ENCODE results near the gene FCGBP.

Gene FCGBP

DNA sequence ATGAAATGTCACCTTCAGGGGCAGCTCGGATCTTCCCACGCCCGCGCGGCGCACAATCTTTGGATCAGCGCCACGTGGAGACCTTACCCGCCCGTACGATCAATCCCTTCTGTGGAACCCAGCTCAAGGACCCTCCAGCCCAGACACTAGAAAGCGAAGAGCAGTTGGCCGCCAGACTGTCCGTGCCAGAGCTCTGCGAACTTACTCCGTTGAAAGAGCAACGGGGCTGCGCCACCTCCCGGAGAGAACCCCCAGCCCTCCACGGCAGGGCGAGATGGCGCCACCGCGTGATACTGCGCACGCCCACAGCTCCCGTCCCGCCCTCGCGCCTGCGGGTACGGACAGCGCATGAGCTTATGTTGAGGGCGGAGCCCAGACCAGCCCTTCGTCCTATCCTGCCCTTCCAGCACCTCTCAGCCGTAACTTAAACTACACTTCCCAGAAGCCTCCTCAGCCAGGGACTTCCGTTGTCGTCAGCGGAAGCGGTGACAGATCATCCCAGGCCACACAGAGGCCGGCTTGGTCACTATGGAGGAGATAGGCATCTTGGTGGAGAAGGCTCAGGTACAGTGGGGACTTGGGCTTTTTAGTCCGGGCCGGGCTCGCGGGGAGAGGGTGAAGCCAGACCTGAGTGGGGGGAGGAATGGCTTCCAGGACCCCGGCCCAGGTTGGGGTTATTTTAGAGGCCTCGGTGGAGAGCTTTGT is 36.4 kb upstream of the FCGBP start, which contains the start of gene PSMC4:
PSMC4 (plus strand) TSS at position 491 of the 705 bp plus-strand sequence; CDS start at position 529, 38 bp downstream.
- DNase-seq (ENCODE audit: low spot score) = peak; percentile 98
- TF ChIP-seq, protein P1, sequence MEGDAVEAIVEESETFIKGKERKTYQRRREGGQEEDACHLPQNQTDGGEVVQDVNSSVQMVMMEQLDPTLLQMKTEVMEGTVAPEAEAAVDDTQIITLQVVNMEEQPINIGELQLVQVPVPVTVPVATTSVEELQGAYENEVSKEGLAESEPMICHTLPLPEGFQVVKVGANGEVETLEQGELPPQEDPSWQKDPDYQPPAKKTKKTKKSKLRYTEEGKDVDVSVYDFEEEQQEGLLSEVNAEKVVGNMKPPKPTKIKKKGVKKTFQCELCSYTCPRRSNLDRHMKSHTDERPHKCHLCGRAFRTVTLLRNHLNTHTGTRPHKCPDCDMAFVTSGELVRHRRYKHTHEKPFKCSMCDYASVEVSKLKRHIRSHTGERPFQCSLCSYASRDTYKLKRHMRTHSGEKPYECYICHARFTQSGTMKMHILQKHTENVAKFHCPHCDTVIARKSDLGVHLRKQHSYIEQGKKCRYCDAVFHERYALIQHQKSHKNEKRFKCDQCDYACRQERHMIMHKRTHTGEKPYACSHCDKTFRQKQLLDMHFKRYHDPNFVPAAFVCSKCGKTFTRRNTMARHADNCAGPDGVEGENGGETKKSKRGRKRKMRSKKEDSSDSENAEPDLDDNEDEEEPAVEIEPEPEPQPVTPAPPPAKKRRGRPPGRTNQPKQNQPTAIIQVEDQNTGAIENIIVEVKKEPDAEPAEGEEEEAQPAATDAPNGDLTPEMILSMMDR (IDR thresholded peaks at IDR 0.05; ENCODE audit: borderline replicate concordance, control extremely low read depth, extremely low read depth, insufficient read depth, missing control alignments) = peak; percentile 93
- in situ Hi-C loops (cut with MboI; ENCODE audit: low sequenced_read_pairs, unreplicated experiment) = no loop called here

DNA sequence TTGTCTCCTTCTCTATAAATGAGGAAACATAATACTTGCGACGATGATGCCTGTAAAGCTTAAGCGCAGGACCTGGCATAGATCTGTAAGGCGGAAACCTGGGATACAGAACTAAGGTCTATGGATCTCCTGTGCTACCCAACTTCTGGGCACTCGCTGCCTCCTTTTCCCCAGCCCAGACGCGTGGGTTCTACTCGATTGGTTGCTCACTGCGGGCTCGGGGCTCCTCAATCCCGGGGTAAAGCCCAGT is 35.9 kb upstream of the FCGBP start:
- TF ChIP-seq, protein P1 (IDR thresholded peaks at IDR 0.05; ENCODE audit: borderline replicate concordance, control extremely low read depth, extremely low read depth, insufficient read depth, missing control alignments) = no peak
- in situ Hi-C loops (cut with MboI; ENCODE audit: low sequenced_read_pairs, unreplicated experiment) = no loop called here
- DNase-seq (ENCODE audit: low spot score) = no peak

DNA sequence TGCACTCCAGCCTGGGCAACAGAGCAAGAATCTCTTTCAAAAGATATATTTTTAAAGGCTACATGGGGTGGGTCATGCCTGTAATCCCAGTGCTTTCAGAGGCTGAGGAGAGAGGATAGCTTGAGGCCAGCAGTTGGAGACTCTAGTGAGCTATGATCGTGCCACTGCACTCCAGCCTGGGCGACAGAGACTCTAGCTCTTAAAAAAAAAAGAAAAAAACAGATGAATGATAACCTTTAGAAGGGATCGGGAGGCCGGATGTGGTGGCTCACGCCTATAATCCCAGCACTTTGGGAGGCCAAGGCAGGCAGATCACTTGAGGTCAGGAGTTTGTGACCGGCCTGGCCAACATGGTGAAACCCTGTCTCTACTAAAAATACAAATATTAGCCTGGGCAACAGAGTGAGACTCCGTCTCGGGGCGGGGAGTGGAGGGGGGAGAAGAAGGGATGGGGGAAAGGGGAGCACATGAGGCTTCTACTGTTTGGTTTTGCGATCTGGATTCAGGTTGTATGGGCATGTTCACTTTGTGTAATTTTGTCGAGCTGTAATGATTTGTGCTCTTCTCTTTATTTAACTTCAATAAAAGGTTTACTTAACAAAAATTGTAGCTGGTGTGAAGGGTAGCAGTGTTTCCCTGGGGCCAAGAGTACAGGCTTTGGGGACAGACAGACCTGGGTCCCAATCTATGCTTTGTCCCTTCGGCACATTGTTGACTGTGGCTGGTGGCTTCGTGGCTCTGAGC is 35.4 kb upstream of the FCGBP start:
- DNase-seq (ENCODE audit: low spot score) = no peak
- in situ Hi-C loops (cut with MboI; ENCODE audit: low sequenced_read_pairs, unreplicated experiment) = no loop called here

DNA sequence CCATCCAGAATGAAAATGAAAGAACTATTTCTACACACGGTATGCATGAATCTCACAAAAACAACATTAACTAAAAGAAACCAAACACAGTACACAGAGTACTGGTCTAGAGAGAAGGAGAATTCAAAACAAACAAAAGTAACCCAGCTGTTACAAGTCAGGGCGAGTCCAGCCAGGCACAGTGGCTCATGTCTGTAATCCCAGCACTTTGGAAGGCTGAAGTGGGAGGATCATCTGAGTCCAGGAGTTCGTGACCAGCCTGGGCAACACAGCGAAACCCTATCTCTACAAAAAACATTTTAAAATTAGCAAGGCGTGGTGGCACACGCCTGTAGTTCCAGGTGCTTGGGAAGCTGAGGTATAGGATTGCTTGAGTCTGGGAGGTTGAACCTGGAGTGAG is 34.8 kb upstream of the FCGBP start:
- in situ Hi-C loops (cut with MboI; ENCODE audit: low sequenced_read_pairs, unreplicated experiment) = no loop called here
- DNase-seq (ENCODE audit: low spot score) = no peak
- TF ChIP-seq, protein P1 (IDR thresholded peaks at IDR 0.05; ENCODE audit: borderline replicate concordance, control extremely low read depth, extremely low read depth, insufficient read depth, missing control alignments) = no peak

More for the DNA sequence above, 35.4 kb upstream of the FCGBP start:
- TF ChIP-seq, protein P1 (IDR thresholded peaks at IDR 0.05; ENCODE audit: borderline replicate concordance, control extremely low read depth, extremely low read depth, insufficient read depth, missing control alignments) = no peak

DNA sequence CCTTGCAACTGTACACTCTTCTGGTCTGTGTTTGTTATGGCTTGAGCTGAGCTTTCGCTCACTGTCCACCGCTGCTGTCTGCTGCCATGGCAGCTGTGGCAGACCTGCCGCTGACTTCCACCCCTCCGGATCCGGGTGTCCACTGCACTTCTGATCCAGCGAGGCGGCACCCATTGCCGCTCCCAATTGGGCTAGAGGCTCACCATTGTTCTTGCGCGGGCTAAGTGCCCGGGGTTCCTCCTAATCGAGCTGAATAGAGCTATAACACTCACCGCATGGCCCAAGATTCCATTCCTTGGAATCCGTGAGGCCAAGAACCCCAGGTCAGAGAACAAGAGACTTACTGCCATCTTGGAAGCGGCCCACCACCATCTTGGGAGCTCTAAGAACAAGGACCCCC is 34.4 kb upstream of the FCGBP start:
- no peak for DNase-seq (ENCODE audit: low spot score)
- TF ChIP-seq, protein P1 (IDR thresholded peaks at IDR 0.05; ENCODE audit: borderline replicate concordance, control extremely low read depth, extremely low read depth, insufficient read depth, missing control alignments) = no peak
- in situ Hi-C loops (cut with MboI; ENCODE audit: low sequenced_read_pairs, unreplicated experiment) = no loop called here

DNA sequence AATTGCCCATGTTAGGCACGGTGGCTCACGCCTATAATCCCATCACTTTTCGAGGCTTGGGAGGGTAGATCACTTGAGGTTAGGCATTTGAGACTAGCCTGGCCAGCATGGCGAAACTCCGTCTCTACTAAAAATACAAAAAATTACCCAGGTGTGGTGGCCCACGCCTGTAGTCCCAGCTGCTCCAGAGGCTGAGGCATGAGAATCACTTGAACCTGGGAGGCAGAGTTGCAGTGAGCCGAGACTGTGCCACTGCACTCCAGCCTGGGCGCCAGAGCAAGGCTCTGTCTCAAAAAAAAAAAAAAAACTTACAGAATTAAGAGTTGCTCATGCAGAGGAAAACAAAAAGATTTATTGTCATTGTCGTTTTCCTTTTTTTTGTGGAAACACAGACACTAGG is 33.1 kb upstream of the FCGBP start:
- TF ChIP-seq, protein P1 (IDR thresholded peaks at IDR 0.05; ENCODE audit: borderline replicate concordance, control extremely low read depth, extremely low read depth, insufficient read depth, missing control alignments) = no peak
- in situ Hi-C loops (cut with MboI; ENCODE audit: low sequenced_read_pairs, unreplicated experiment) = no loop called here
- DNase-seq (ENCODE audit: low spot score) = no peak
